ENCODE data around the gene SCN2A. TPM values are rescaled to one million over a fixed set of nuclear protein-coding genes. Genes with fewer than 3 reads are reported as not detected.

SCN2A gene
- total RNA-seq, 1 experiment from 2014 or later = 0.24 TPM

DNA sequence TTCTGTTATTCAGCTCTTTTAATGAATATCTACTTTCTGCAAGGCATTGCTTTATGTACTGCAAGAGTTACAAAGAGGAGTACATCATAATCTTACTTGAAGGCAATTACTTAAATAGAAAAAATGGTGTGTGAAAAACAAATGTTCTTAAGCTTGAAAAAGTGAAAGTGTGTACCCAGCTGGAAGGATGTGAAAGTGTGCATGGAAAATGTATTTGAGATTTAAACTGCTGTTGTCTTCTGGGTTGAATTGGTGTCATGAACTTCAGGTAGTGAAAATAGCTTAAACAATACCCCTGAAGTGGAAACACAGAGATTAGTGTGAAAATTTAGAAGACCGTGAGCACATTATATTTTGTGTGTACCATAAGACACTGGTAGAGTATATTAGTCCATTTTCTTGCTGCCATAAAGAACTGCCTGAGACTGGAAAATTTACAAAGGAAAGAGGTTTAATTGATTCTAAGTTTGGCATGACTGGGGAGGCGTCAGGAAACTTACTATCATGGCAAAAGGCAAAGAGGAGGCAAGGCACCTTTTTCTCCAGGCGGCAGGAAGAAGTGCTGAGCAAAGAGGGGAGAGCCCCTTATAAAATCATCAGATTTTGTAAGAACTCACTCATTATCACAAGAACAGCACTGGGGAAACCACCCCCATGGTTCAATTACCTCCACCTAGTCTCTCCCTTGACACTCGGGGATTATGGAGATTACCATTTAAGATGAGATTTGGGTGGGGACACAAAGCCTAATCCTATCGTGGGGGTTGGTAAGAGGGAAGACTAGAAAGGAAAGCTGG, 38.8 kb downstream of the SCN2A start:
- no peak overlapping the region for H2BK120ac ChIP-seq (ENCODE audit: low read depth, low read length, poor library complexity, severe bottlenecking)
- H3K23ac ChIP-seq (ENCODE audit: insufficient read length, low read depth, low read length) = no peak overlapping the region
- WGBS (ENCODE audit: extremely low coverage, insufficient read length, low lambda C conversion rate) = no CpG with 5 or more reads among the region's 5 CpGs
- no peak overlapping the region for H2BK12ac ChIP-seq (ENCODE audit: insufficient read length, low read depth, low read length)
- Mint-ChIP-seq H3K27ac (no peak overlapping the region), H3K9me3 (no peaks in the 10 kb centered on the region; a peak in 1 of 5 replicates), H3K36me3 (ENCODE audit: insufficient read depth in 1 of 3, low read depth in 3 of 3) (no peaks in the 10 kb centered on the region), H3K4me3 (no peak overlapping the region), H3K27me3 (ENCODE audit: low read depth) (no peaks in the 10 kb centered on the region), H3K4me1 (0 out of 4 replicates have a peak, but pooled peaks cover 5 to 6% of the 10 kb centered on the region in 2 experiments)
- no peaks in the 10 kb centered on the region for H3K79me2 ChIP-seq (ENCODE audit: insufficient read depth, low read length)
- no peaks in the 10 kb centered on the region for H3K27me3 ChIP-seq (ENCODE audit: insufficient read depth, low read length)
- H3K4me2 ChIP-seq (ENCODE audit: insufficient read depth, insufficient read length, low read length) = no peak overlapping the region
- no peak overlapping the region for H3K27ac ChIP-seq (ENCODE audit: insufficient read length, low read depth, low read length)
- no peak overlapping the region for H3K18ac ChIP-seq (ENCODE audit: insufficient read length, low read depth, low read length)
- H4K20me1 ChIP-seq (ENCODE audit: control insufficient read depth, insufficient read depth, insufficient read length) = no peaks in the 10 kb centered on the region
- no peak overlapping the region for H3T11ph ChIP-seq (ENCODE audit: low read length)
- H4K5ac ChIP-seq (ENCODE audit: insufficient read length, low read depth, low read length) = no peak overlapping the region
- H3K14ac ChIP-seq (ENCODE audit: insufficient read depth, low read length) = no peak overlapping the region
- H3K79me1 ChIP-seq (ENCODE audit: insufficient read depth, low read depth, low read length, poor library complexity, severe bottlenecking) = no peaks in the 10 kb centered on the region
- H3K9me3 ChIP-seq (ENCODE audit: control insufficient read depth, low read depth, low read length) = no peaks in the 10 kb centered on the region
- no peak overlapping the region for H4K8ac ChIP-seq (replicated peaks; ENCODE audit: insufficient read length, low read depth, low read length)
- H3K23me2 ChIP-seq (ENCODE audit: insufficient read length, low read depth, low read length, poor library complexity, severe bottlenecking) = no peaks in the 10 kb centered on the region
- H4K91ac ChIP-seq (ENCODE audit: insufficient read length, low read depth, low read length) = no peak overlapping the region
- H2BK20ac ChIP-seq (ENCODE audit: low read depth, low read length, poor library complexity, severe bottlenecking) = no peak overlapping the region
- H2BK5ac ChIP-seq (ENCODE audit: insufficient read length, low read length) = no peak overlapping the region
- no peak overlapping the region for H3K56ac ChIP-seq (ENCODE audit: insufficient read length, low read depth, low read length)
- no peak overlapping the region for H2AFZ ChIP-seq (ENCODE audit: low read length)
- no peak for DNase-seq
- no peak overlapping the region for H3K4ac ChIP-seq (ENCODE audit: low read depth, low read length)
- H2BK15ac ChIP-seq (ENCODE audit: low read depth, low read length) = no peak overlapping the region
- no peaks in the 10 kb centered on the region for H3K4me1 ChIP-seq (ENCODE audit: insufficient read depth, low read length)
- H3K9ac ChIP-seq (ENCODE audit: extremely low read depth, insufficient read length, low read length) = no peak overlapping the region
- TF ChIP-seq, protein P1, sequence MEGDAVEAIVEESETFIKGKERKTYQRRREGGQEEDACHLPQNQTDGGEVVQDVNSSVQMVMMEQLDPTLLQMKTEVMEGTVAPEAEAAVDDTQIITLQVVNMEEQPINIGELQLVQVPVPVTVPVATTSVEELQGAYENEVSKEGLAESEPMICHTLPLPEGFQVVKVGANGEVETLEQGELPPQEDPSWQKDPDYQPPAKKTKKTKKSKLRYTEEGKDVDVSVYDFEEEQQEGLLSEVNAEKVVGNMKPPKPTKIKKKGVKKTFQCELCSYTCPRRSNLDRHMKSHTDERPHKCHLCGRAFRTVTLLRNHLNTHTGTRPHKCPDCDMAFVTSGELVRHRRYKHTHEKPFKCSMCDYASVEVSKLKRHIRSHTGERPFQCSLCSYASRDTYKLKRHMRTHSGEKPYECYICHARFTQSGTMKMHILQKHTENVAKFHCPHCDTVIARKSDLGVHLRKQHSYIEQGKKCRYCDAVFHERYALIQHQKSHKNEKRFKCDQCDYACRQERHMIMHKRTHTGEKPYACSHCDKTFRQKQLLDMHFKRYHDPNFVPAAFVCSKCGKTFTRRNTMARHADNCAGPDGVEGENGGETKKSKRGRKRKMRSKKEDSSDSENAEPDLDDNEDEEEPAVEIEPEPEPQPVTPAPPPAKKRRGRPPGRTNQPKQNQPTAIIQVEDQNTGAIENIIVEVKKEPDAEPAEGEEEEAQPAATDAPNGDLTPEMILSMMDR (conservative IDR thresholded peaks at IDR 0.05) = no peak
- no peak overlapping the region for H2AK5ac ChIP-seq (ENCODE audit: insufficient read length, low read length)

All from H9 (cell line).